ENCODE measurements around the gene DPM3.

The DPM3 gene

DNA sequence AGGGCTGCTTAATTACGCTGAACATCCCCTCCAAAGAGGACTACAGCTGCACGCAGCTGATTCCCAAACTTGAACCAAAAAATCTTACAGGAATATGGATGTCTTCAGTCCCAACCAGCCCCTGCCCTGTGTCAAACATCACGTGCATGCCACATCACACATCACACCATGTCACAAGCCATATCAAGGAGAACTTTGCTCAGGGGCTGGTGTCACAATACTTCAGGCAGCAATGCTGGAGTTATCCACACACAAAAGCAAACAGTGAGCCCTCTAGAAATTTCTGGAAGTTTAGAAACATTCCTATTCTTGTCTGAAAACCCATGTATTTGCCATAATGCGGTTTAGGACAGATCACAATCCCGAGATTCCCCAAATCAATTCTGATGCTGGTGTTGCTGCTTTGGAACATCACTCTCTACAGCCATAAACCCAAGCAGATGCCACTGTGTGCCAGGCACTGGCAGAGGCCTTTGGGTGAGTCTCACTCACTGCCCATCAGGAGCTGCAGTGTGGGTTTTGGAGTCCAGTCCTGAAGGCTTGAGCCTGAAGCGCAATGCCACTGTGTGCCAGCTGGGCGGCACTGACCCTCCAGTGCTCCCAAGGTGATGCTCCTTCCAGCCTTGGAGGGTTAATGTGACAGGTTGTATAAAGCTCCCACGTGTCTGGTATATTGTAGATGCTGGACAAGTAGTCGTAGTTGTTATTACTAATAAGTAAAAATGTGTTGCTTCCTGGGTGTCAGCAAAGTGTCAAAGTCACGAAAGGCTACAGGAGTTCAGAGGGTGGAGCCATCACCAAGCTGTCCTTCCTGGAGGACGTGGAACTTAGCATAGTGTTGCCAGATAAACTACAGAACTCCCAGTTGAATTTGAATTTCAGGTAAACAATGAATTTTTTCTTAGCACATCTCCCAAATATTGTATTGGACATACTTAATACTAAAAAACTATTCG is 32.7 kb downstream of the DPM3 start:
- Histone ChIP-seq H3K4me3 (ENCODE audit: low read depth, low read length) (no peak overlapping the region), H3K36me3 (ENCODE audit: control insufficient read depth in 2 of 2, insufficient read depth in 1 of 2, low read length in 2 of 2) (no peaks in the 10 kb centered on the region), H3K27ac (ENCODE audit: extremely low read depth, low read depth, low read length) (no peak overlapping the region), H3K4me1 (ENCODE audit: control insufficient read depth, insufficient read depth, low read length) (no peaks in the 10 kb centered on the region), H3K9me3 (ENCODE audit: control insufficient read depth, insufficient read depth, low read depth, low read length) (no peaks in the 10 kb centered on the region)
- TF ChIP-seq ZNF248 (tag by site-specific recombination; IDR thresholded peaks at IDR 0.05) = no peak
- TF ChIP-seq ZNF341 (tag by site-specific recombination; IDR thresholded peaks at IDR 0.05; ENCODE audit: low read depth) = no peak
- no peak for TF ChIP-seq ZNF138 (tag by site-specific recombination; IDR thresholded peaks at IDR 0.05; ENCODE audit: borderline replicate concordance)
- no peak for TF ChIP-seq ZNF211 (tag by site-specific recombination; IDR thresholded peaks at IDR 0.05; ENCODE audit: low read depth)
- TF ChIP-seq ZNF76 (tag by site-specific recombination; IDR thresholded peaks at IDR 0.05; ENCODE audit: borderline replicate concordance, low read depth) = no peak
- no peak for TF ChIP-seq ZNF391 (tag by site-specific recombination; IDR thresholded peaks at IDR 0.05; ENCODE audit: borderline replicate concordance, low read depth)
- TF ChIP-seq, protein P1, sequence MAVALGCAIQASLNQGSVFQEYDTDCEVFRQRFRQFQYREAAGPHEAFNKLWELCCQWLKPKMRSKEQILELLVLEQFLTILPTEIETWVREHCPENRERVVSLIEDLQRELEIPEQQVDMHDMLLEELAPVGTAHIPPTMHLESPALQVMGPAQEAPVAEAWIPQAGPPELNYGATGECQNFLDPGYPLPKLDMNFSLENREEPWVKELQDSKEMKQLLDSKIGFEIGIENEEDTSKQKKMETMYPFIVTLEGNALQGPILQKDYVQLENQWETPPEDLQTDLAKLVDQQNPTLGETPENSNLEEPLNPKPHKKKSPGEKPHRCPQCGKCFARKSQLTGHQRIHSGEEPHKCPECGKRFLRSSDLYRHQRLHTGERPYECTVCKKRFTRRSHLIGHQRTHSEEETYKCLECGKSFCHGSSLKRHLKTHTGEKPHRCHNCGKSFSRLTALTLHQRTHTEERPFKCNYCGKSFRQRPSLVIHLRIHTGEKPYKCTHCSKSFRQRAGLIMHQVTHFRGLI (tag by site-specific recombination; IDR thresholded peaks at IDR 0.05) = no peak
- CTCF ChIA-PET = interaction anchor here (1.0 to 2.0 kb wide), 6 partner anchors 8 to 143 kb away, joined by 3 to 11 read pairs (median 4); partner anchors contain the start of gene KRTCAP2
- POLR2A ChIA-PET = no interaction called here

DNA sequence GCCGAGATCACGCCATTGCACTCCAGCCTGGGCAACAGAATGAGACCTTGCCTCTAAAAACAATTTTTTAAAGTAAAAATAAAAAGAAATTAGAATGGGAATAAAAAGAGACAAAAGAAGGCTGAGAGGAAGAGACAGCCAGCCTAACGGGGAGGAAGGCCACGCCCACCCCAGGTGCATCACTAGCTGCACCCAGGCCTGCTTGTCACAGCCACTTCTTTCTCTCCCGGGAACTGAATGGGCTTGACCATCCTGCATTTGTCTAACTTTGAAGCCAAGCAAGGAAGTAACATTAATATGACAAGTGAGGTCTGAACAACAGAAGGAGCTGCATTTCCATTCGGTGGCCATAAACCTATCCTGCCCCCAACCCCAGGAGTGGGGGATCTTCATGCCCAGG is 33.5 kb downstream of the DPM3 start:
- Histone ChIP-seq H3K4me1 (ENCODE audit: control insufficient read depth, insufficient read depth, low read length) (0 out of 2 replicates have a peak, but pooled peaks cover 3% of the 10 kb centered on the region), H3K9me3 (ENCODE audit: control insufficient read depth, insufficient read depth, low read depth, low read length) (no peaks in the 10 kb centered on the region), H3K27ac (ENCODE audit: extremely low read depth, low read depth, low read length) (no peak overlapping the region), H3K4me3 (ENCODE audit: low read depth, low read length) (no peak overlapping the region), H3K36me3 (ENCODE audit: control insufficient read depth in 2 of 2, insufficient read depth in 1 of 2, low read length in 2 of 2) (no peaks in the 10 kb centered on the region)
- CTCF ChIA-PET = interaction anchor here (0.9 to 2.2 kb wide), 6 partner anchors 8 to 144 kb away, joined by 3 to 10 read pairs (median 3); partner anchors contain the start of gene KRTCAP2
- TF ChIP-seq ZNF510 (tag by site-specific recombination; IDR thresholded peaks at IDR 0.05; ENCODE audit: insufficient replicate concordance) (no peak), ZNF600 (tag by site-specific recombination; IDR thresholded peaks at IDR 0.05) (no peak), GFI1B (tag by site-specific recombination; IDR thresholded peaks at IDR 0.05) (no peak), ZNF549 (tag by site-specific recombination; IDR thresholded peaks at IDR 0.05) (no peak), ZNF664 (tag by site-specific recombination; IDR thresholded peaks at IDR 0.05) (no peak), ZNF394 (tag by site-specific recombination; IDR thresholded peaks at IDR 0.05; ENCODE audit: borderline replicate concordance) (no peak), ZNF544 (tag by site-specific recombination; IDR thresholded peaks at IDR 0.05) (no peak), ZNF23 (tag by site-specific recombination; IDR thresholded peaks at IDR 0.05; ENCODE audit: borderline replicate concordance) (no peak), KLF16 (tag by site-specific recombination; IDR thresholded peaks at IDR 0.05) (no peak), ZNF10 (tag by site-specific recombination; IDR thresholded peaks at IDR 0.05) (no peak), ZNF169 (tag by site-specific recombination; IDR thresholded peaks at IDR 0.05) (no peak), ZNF837 (tag by site-specific recombination; IDR thresholded peaks at IDR 0.05) (no peak)
- TF ChIP-seq, protein P2, sequence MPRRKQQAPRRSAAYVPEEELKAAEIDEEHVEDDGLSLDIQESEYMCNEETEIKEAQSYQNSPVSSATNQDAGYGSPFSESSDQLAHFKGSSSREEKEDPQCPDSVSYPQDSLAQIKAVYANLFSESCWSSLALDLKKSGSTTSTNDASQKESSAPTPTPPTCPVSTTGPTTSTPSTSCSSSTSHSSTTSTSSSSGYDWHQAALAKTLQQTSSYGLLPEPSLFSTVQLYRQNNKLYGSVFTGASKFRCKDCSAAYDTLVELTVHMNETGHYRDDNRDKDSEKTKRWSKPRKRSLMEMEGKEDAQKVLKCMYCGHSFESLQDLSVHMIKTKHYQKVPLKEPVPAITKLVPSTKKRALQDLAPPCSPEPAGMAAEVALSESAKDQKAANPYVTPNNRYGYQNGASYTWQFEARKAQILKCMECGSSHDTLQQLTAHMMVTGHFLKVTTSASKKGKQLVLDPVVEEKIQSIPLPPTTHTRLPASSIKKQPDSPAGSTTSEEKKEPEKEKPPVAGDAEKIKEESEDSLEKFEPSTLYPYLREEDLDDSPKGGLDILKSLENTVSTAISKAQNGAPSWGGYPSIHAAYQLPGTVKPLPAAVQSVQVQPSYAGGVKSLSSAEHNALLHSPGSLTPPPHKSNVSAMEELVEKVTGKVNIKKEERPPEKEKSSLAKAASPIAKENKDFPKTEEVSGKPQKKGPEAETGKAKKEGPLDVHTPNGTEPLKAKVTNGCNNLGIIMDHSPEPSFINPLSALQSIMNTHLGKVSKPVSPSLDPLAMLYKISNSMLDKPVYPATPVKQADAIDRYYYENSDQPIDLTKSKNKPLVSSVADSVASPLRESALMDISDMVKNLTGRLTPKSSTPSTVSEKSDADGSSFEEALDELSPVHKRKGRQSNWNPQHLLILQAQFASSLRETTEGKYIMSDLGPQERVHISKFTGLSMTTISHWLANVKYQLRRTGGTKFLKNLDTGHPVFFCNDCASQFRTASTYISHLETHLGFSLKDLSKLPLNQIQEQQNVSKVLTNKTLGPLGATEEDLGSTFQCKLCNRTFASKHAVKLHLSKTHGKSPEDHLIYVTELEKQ (tag by site-specific recombination; IDR thresholded peaks at IDR 0.05; ENCODE audit: borderline replicate concordance) = no peak
- TF ChIP-seq, protein P3, sequence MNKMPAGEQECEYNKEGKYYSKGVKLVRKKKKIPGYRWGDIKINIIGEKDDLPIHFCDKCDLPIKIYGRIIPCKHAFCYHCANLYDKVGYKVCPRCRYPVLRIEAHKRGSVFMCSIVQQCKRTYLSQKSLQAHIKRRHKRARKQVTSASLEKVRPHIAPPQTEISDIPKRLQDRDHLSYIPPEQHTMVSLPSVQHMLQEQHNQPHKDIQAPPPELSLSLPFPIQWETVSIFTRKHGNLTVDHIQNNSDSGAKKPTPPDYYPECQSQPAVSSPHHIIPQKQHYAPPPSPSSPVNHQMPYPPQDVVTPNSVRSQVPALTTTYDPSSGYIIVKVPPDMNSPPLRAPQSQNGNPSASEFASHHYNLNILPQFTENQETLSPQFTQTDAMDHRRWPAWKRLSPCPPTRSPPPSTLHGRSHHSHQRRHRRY (tag by site-specific recombination; IDR thresholded peaks at IDR 0.05) = no peak
- POLR2A ChIA-PET = no interaction called here
